ENCODE results near the gene FCN2. TPM values are rescaled to one million over a fixed set of nuclear protein-coding genes. Genes with fewer than 3 reads are reported as not detected.

FCN2 gene
- total RNA-seq, 1 experiment from 2014 or later = not detected

DNA sequence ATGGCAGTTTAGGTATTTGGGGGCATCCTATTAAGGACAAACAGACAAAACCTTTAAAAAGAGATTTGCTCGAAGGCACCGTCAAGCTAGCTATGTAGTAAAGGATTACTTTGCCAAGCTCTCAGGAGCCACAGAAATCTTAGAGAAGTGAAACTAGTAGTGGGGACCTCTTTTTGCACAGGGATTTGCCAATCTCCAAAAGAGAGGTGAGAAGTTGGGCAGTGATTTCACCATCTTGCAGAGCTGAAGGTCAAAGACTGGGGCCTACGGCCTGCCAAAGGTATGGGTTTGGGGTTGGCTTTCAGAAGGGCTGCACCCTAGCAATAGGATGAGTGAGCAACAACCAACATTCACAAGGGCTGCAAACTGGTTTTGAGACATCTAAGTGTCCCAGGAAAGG, 38.7 kb downstream of the FCN2 start:
- no peaks in the 10 kb centered on the region for H3K79me2 ChIP-seq (ENCODE audit: insufficient read depth, low read length)
- POLR2A ChIA-PET = no interaction called here
- H3K27ac ChIP-seq (ENCODE audit: low read depth, low read length) = no peak overlapping the region
- no peak overlapping the region for H3K4me3 ChIP-seq (replicated peaks in 1 of 2; ENCODE audit: low read depth in 1 of 2, low read length in 2 of 2)
- peaks cover 23% of the 10 kb centered on the region; the same call in 1 of the 2 replicates for H3K27me3 ChIP-seq (ENCODE audit: insufficient read depth, low read length)
- DNase-seq (ENCODE audit: low read depth, low spot score) = no peak
- H3K4me2 ChIP-seq (ENCODE audit: low read length) = no peak overlapping the region
- intact Hi-C loops (cut with micrococcal nuclease) = no loop called here
- H3K9me2 ChIP-seq (ENCODE audit: insufficient read depth) = no peaks in the 10 kb centered on the region
- H3K9me3 ChIP-seq (ENCODE audit: control insufficient read depth in 1 of 2, insufficient read depth in 1 of 2, low read depth in 1 of 2, low read length in 2 of 2) = peaks cover 0 to 5% of the 10 kb centered on the region in 2 experiments; a peak in 1 of 4 replicates
- CTCF ChIA-PET = no interaction called here
- RAD21 ChIA-PET (ENCODE audit: low non-redundant PET in 1 of 2, low total read pairs in 2 of 2, uncharacterized antibody in 2 of 2, unreplicated experiment in 2 of 2) = no interaction called here
- no peak overlapping the region for H3K9ac ChIP-seq (ENCODE audit: low read length)
- no peak overlapping the region for H2AFZ ChIP-seq (ENCODE audit: low read depth, low read length, poor library complexity, severe bottlenecking)
- TF ChIP-seq ZBTB33 (IDR thresholded peaks at IDR 0.05; ENCODE audit: extremely low read depth, insufficient replicate concordance, low read length) = no peak
- no peak for TF ChIP-seq FOSL1 (IDR thresholded peaks at IDR 0.05; ENCODE audit: low read depth)
- TF ChIP-seq RAD21 (IDR thresholded peaks at IDR 0.05; ENCODE audit: low read depth) = no peak
- TF ChIP-seq ZNF274 (IDR thresholded peaks at IDR 0.05; ENCODE audit: low read depth, low read length) = no peak
- no peak for TF ChIP-seq ZFX (IDR thresholded peaks at IDR 0.05)
- TF ChIP-seq CBX3 (IDR thresholded peaks at IDR 0.05; ENCODE audit: low read depth) = no peak
- no peak for TF ChIP-seq CEBPB (IDR thresholded peaks at IDR 0.05; ENCODE audit: low read depth)
- no peak for TF ChIP-seq CTCF (IDR thresholded peaks at IDR 0.05 in 2 of 3, conservative IDR thresholded peaks at IDR 0.05 in 1 of 3; ENCODE audit: borderline replicate concordance in 1 of 3, insufficient read depth in 1 of 3, low read depth in 2 of 3, low read length in 2 of 3)
- no peak for TF ChIP-seq SRF (IDR thresholded peaks at IDR 0.05; ENCODE audit: low read depth)
- no peak for TF ChIP-seq EZH2 (IDR thresholded peaks at IDR 0.05)
- TF ChIP-seq POLR2A (IDR thresholded peaks at IDR 0.05; ENCODE audit: borderline replicate concordance, extremely low read depth, insufficient read depth, insufficient read length) = no peak
- no peak for TF ChIP-seq SIN3A (IDR thresholded peaks at IDR 0.05; ENCODE audit: low read depth)
- no peak for TF ChIP-seq SP1 (IDR thresholded peaks at IDR 0.05; ENCODE audit: low read depth)
- no peak for TF ChIP-seq ATF3 (IDR thresholded peaks at IDR 0.05)
- TF ChIP-seq YY1 (IDR thresholded peaks at IDR 0.05; ENCODE audit: extremely low read depth, insufficient replicate concordance, low read depth, low read length) = no peak
- H4K20me1 ChIP-seq (ENCODE audit: insufficient read depth) = no peaks in the 10 kb centered on the region
- no TSS peak for BruUV-seq (replicated peaks)
- H3K36me3 ChIP-seq (ENCODE audit: control insufficient read depth in 1 of 2, insufficient read depth in 2 of 2, low read length in 2 of 2) = no peaks in the 10 kb centered on the region
- H3K4me1 ChIP-seq (ENCODE audit: control insufficient read depth in 1 of 2, insufficient read depth in 2 of 2, low read length in 2 of 2) = no peaks in the 10 kb centered on the region
- ATAC-seq = no peak
